GM18511 (cell line): ENCODE measurements around the gene ASB9.
A peak's percentile ranks its signal among the peaks of the same experiment; 100 is the strongest.

Experiments used
- ATAC-seq: cut with Tn5 transposase; IDR thresholded peaks from one replicate; pipeline ENCODE4 v1.9.1; 2021; ENCODE audit warnings: mild to moderate bottlenecking, moderate library complexity; ENCODE audit not compliant: unreplicated experiment

Gene ASB9

GRCh38 chrX:15242899-15243555 is 26.9 kb downstream of the ASB9 start:
- ATAC-seq, result no peak

GRCh38 chrX:15241301-15241700 is 28.6 kb downstream of the ASB9 start:
- no peak for ATAC-seq

- no peak for ATAC-seq
Measured at GRCh38 chrX:15240414-15240813, 29.5 kb downstream of the ASB9 start.

DNA sequence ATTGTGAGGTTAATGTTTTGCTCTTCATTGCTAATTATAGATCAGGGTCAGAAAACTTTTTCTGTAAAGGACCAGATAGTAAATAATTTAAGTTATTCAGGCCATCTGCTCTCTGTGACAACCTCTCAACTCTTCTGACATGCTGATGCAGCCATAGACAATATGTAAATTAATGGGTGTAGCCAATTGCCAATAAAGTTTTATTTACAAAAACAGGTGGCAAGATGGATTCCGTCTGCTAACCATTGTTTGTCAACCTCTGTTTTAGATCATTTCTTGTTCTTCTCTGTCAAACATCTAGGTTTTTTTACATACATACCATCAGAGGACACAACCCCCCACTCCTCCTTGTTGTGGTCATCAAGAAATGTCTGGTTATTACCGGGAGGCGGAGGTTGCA is 33.7 kb downstream of the ASB9 start:
- ATAC-seq, result no peak

- no peak for ATAC-seq
Measured at GRCh38 chrX:15235001-15235400, 34.9 kb downstream of the ASB9 start.

DNA sequence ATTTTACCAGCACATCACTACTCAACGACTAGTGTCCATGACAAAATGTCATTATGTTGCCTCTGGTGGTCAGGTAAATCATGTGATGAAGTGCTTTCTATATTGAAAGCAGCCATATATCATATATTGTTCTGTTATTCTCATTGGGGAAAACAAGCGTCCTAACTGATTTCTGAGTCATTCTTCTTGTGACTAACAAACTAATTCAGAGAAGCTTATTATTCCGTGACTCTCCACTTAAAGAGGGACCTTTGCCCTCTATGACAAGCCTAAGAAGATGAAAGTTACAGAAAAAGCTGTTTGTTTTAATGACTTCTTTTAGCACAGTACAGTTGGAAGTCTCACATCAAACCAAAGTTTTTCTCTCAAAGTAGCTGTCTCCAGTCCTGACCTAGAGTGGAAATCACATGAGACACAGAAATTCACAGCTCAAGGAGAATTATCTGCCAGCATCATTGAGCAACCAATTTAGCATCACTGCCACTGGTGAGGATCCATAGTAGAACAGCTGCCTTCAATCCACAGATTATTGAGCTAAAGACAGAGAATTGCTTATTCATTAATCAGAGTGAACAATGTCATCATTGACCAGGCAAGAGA is 36.4 kb downstream of the ASB9 start:
- no peak for ATAC-seq

GRCh38 chrX:15224747-15225146 is 45.1 kb downstream of the ASB9 start:
- no peak for ATAC-seq

DNA sequence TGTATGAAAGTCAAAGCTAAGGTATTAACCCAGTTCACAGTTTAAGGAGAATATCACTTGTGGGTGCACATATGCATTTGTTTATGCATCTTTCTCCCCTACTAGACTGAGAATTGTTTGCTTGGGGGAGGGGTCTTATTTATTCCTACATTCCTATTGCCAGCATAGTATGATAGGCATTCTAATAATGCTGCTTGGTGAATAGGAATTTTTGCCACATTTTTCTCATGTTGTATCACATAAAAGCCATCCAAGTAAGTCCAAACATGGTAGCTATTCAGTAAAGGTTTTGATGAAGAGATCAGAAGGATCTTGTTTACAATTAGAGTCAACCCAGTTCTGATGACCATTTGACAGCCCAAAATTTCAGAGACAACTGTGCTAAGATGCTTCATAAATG is 48.6 kb downstream of the ASB9 start:
- ATAC-seq, result no peak

- no peak for ATAC-seq
Measured at GRCh38 chrX:15217161-15217560, 52.7 kb downstream of the ASB9 start.

DNA sequence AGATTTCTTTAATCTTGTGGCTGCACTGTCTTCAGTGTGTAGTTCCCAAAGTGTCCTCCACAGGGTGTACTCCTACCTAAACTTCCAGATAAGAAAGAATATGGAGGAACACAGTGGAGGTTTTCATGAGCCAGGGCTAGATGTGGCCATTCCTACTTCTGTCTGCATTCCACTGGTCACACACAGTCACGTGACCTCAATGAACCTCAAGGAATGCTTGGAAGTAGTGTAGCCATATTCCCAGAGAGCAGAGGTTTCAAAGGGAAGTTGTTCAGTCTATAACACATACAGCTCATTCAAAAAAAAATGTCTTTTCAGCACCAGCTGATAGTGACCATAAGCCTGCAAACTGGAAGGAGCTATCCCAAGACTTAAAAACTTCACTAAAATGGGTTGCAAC is 53.6 kb downstream of the ASB9 start:
- no peak for ATAC-seq

DNA sequence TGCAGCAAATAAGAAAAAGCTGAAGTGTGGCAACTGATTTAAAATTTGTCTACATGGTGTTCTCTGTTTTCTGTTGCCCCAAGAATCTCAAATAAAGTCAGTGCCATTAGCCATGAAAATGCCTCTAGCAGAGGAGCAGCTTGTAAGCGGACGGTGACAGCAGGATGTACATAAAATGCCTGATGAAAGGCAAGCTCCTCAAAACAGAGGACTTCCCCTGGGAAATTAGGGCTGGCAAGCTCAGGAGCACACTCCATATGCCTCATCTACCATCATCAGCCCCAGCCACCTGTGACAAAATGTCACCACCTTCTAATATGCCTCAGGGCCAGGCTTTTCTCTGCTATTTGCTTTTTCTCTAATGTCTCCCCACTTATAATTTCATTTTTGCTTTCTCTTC is 54.5 kb downstream of the ASB9 start:
- no peak for ATAC-seq

DNA sequence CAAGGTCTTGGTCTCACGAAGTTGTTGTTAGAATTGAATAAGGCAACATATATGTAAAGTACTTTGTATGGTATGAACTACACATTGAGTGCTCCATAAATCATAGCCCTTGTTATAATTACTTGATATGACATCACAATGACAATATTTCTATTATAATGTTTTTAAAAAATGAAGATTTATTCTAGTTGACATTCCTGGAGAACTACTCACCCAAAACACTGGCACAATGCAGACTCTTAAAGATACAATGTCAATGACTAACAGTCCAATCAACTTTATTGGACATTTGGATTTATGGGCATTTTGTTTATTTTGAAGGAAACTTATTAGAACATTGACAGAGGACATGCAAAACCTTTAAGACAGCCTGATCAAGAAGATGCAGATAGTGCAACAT is 55.3 kb downstream of the ASB9 start:
- no peak for ATAC-seq

DNA sequence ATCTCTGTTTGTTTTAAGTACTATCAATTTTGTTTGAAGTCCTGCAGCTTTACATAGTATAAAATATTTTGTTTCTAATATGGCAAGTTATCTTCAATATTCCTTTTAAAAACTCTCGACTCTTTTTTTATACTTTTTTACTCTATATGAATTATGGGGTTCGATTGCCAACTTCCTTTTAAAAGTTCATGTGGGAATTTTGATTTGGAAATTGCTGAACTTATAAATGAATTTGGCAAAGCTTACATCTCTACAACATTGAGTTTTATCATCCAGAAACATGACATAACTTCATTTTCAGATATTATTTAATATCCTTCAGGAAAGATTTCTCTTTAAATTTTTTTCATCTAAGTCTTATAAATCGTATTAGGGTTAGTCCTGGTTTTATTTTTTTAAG is 60.8 kb downstream of the ASB9 start:
- ATAC-seq, result no peak

- no peak for ATAC-seq
Measured at GRCh38 chrX:15207994-15208393, 61.9 kb downstream of the ASB9 start.

DNA sequence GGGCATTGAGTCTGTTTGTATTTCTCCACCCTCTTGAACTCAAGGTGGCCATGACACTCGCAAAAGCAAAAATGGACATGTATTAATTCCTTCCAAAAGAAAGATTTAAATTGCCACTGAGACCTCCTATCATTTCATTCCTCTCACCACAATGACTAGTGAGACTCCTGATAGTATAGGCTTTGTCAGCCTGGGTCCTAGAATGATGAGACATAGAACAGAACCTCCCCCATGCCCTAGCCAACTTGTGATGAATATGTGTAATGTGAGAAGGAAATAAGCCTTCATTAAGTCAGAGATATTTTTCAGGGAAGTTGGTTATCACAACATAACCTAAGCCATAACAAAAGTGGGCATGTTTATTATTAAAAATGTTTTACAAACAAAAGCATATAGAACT is 62.5 kb downstream of the ASB9 start:
- no peak for ATAC-seq

DNA sequence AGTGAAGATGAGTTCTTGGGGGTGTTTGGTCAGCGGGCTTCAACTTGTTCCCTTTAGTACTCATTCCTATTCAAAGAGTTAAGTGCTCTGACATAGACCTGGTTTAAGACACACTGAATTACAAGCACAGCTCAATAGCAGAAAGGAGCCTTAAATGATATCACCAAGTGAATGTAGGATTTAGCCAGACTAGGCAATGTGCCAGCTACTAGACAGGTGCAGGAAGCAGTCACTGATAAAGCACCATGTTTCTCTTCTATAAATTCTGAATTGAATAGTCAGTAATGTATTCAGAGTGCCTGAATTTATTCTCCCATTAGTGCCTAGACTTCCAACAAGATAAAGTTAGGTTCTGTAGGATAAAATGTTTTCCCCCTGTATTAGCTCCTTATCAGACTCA is 63.6 kb downstream of the ASB9 start:
- ATAC-seq, result no peak

- peak; percentile 71 for ATAC-seq
Measured at GRCh38 chrX:15204130-15204751, 65.6 kb downstream of the ASB9 start.

DNA sequence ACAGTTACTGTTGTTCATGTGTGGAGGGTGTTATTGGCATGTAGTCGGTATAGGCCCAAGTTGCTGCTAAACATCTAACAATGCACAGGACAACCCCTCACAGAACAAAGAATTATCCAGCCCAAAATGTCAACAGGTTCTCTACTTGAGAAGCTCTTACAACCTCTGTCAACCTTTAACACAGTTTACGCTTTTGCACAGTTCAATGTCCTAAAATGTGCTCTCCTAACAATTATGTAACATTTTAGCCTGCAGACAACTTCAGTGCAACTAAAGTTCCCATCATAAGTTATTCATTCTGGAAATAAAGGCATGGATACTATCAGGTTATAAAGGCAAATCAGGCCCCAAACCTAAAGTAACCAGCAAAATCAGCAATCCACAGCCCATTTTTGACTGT is 66.2 kb downstream of the ASB9 start:
- ATAC-seq, result no peak

GRCh38 chrX:15202454-15203177 is 67.3 kb downstream of the ASB9 start:
- ATAC-seq, result no peak

DNA sequence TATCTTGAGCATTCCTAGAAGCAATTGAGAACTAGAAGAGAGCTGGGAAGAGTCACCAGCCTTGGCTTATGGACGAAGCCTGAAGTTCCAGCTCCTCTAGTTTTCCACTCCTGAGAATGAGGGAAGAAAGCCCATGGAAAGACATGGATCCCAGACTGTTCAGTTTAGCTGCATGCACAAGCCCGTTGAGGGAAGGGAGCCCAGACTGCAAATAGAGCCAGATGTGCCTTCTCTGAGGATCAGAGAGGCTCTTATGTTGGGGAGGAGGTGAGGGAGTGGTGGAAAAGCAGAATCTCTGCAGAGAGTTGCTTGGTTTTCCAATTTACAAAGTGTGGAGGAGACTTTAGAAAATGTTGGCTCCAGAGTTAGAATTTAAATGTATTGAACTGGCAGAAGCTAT is 69.0 kb downstream of the ASB9 start:
- ATAC-seq, result no peak

DNA sequence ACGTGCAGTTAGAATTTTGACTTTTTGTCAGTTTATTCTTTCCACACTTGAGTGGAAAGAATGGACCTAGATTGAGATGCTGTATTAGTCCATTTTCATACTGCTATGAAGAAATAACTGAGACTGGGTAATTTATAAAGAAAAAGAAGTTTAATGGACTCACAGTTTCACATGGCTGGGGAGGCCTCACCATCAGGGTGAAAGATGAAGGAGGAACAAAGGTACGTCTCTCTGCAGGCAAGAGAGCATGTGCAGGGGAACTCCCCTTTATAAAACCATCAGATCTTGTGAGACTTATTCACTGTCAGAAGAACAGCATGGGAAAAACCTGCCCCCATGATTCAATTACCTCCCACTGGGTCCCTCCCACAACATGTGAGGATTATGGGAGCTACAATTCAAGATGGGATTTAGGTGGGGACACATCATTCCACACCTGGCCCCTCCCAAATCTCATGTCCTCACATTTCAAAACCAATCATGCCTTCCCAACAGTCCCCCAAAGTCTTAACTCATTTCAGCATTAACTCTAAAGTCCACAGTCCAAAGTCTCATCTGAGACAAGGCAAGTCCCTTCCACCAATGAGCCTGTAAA is 71.2 kb downstream of the ASB9 start:
- ATAC-seq, result peak; percentile 44

DNA sequence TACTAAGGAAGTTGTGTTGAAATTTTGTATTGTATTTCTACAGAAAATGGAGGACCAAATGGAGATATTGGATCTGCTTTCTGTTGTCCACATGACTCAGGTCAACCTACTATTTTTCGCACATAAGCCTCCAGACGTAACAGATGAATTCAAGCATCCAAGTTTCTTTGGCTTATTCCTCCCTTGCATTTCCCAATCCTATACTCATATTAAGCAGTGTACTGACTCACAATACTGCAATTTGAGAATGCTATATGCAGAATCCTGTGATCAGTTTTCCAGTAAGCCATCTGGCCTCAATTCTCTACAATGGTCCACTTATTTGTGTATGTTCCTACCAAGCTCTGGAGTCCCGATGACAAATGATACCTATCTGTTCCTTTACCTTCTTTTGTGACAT is 75.7 kb downstream of the ASB9 start:
- ATAC-seq, result no peak
